ENCODE measurements around the gene PPP2R5A. TPM values are rescaled to one million over a fixed set of nuclear protein-coding genes. Genes with fewer than 3 reads are reported as not detected.
A peak's percentile ranks its signal among the peaks of the same experiment; 100 is the strongest.

PPP2R5A gene
- total and polyA plus RNA-seq, 2 of the 13 experiments (the other 11 are each of a cell fraction or from before 2014, with no cell fraction given): 22.0 to 31.4 TPM

GRCh38 chr1:212244441-212244840 is 40.8 kb upstream of the PPP2R5A start (continued):
- TF ChIP-seq FOXP4 (CRISPR knock-in tag; IDR thresholded peaks at IDR 0.05) (peak; percentile 38; the same call in 1 of the 2 replicates), SRSF1 (optimal IDR thresholded peaks at IDR 0.05; ENCODE audit: low read depth, low read length) (no peak), KDM3A (CRISPR knock-in tag; IDR thresholded peaks at IDR 0.05; ENCODE audit: low read depth) (no peak), IKZF5 (CRISPR knock-in tag; IDR thresholded peaks at IDR 0.05) (0 out of 2 replicates have a peak, but pooled peaks have one; percentile 54), SOX6 (IDR thresholded peaks at IDR 0.05) (no peak), SOX6 (CRISPR knock-in tag; IDR thresholded peaks at IDR 0.05) (peak; percentile 33; the same call in 1 of the 2 replicates), RFX3 (CRISPR knock-in tag; IDR thresholded peaks at IDR 0.05) (no peak), ZBTB40 (IDR thresholded peaks at IDR 0.05) (no peak), ZBTB40 (CRISPR knock-in tag; IDR thresholded peaks at IDR 0.05) (no peak), MAX (IDR thresholded peaks at IDR 0.05) (peak; percentile 38; the same call in 1 of the 2 replicates), ZNF281 (CRISPR knock-in tag; IDR thresholded peaks at IDR 0.05; ENCODE audit: borderline replicate concordance) (no peak), ZNF33A (CRISPR knock-in tag; IDR thresholded peaks at IDR 0.05; ENCODE audit: borderline replicate concordance) (no peak), HDAC1 (CRISPR knock-in tag; IDR thresholded peaks at IDR 0.05) (peak; percentile 72; the same call in 1 of the 2 replicates), ZNF143 (CRISPR knock-in tag; IDR thresholded peaks at IDR 0.05) (no peak), ZSCAN25 (CRISPR knock-in tag; IDR thresholded peaks at IDR 0.05) (no peak), ZSCAN30 (CRISPR knock-in tag; IDR thresholded peaks at IDR 0.05) (no peak)

Data from HepG2 (cell line).